BE2C (cell line): Measurements from ENCODE around the gene SBNO1.

Source experiments
- DNase-seq: peaks from one replicate; pipeline ENCODE4 v3.0.0-alpha.2; 2020
- H3K27me3 ChIP-seq: fragments of 250-450 bp; sonication (Bioruptor Pico); 2 replicates; pipeline ENCODE4 v1.5.1; 2020; ENCODE audit warnings: mild to moderate bottlenecking
- H3K36me3 ChIP-seq: fragments of 250-450 bp; sonication (Bioruptor Pico); 2 replicates; pipeline ENCODE4 v1.5.1; 2020; ENCODE audit warnings: mild to moderate bottlenecking
- H3K4me1 ChIP-seq: fragments of 250-450 bp; sonication (Bioruptor Pico); 2 replicates; pipeline ENCODE4 v1.5.1; 2020
- H3K4me3 ChIP-seq: 2 replicates; pipeline ENCODE4 v1.5.1; 2011; ENCODE audit warnings: low read depth, low read length
- H3K9me3 ChIP-seq: fragments of 250-450 bp; sonication (Bioruptor Pico); 2 replicates; pipeline ENCODE4 v1.5.1; 2020
- TF ChIP-seq, protein P1 (sequence below): IDR thresholded peaks from 2 replicates; pipeline ENCODE4 v1.5.1; 2012; ENCODE audit warnings: mild to moderate bottlenecking, low read depth, low read length

The SBNO1 gene

DNA sequence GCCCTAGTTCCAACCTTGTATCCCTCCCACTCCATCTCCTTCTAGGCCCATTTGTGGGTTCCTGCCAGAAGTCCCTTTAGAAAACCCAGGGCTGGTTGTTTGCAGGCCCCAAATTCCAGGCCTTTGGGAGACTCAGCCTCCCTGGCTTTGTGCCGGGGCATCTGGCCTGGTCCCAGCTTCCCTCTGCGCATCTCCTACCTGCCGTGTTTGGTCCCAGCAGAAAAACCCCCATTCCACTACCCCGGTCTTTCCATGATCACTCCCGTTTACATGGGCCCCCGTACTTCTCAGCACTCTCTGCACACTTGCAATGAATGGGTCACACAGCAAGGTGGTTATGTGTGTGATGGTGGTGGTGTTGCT is 34.6 kb upstream of the SBNO1 start:
- Histone ChIP-seq H3K4me1 (no peaks in the 10 kb centered on the region), H3K9me3 (no peaks in the 10 kb centered on the region), H3K4me3 (no peak overlapping the region), H3K36me3 (peaks cover 59% of the 10 kb centered on the region), H3K27me3 (no peaks in the 10 kb centered on the region)
- TF ChIP-seq, protein P1, sequence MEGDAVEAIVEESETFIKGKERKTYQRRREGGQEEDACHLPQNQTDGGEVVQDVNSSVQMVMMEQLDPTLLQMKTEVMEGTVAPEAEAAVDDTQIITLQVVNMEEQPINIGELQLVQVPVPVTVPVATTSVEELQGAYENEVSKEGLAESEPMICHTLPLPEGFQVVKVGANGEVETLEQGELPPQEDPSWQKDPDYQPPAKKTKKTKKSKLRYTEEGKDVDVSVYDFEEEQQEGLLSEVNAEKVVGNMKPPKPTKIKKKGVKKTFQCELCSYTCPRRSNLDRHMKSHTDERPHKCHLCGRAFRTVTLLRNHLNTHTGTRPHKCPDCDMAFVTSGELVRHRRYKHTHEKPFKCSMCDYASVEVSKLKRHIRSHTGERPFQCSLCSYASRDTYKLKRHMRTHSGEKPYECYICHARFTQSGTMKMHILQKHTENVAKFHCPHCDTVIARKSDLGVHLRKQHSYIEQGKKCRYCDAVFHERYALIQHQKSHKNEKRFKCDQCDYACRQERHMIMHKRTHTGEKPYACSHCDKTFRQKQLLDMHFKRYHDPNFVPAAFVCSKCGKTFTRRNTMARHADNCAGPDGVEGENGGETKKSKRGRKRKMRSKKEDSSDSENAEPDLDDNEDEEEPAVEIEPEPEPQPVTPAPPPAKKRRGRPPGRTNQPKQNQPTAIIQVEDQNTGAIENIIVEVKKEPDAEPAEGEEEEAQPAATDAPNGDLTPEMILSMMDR, result no peak
- DNase-seq, result no peak

DNA sequence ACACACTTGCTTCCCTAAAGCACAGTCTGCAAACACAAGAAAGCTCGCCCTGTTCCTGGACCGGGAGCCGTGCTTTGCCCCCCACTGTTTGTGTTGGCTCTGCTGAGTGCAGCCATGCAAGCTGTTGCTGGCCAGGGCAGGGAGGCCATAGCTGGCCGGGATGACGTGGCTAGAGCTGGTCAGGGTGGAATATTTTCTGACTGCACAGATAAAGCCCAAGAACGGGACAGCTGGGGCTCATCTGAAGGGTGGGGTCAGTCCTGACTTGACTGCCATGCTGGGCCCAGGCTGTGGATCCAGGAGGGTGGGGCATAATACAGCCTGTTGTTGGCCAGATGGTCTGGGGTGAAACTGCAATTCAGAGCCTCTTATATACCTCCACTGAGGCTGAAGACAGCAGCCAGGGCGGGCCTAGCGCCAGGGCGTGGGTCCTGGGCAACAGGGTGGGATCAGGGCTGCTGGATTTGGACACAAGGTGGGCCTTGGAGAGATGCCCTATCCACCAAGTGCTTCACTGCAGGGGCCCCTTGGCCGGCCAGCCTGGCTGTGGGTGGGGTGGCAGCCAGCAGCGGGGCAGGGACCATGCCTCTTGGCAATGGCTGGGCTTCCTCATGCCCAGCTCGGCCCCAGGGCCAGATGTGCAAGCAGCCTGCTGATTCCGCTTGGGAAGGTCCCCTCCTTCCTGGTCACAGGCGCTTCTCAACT is 34.1 kb upstream of the SBNO1 start:
- Histone ChIP-seq H3K9me3 (no peaks in the 10 kb centered on the region), H3K4me3 (no peak overlapping the region), H3K4me1 (no peaks in the 10 kb centered on the region), H3K27me3 (no peaks in the 10 kb centered on the region), H3K36me3 (peaks cover 57% of the 10 kb centered on the region)
- TF ChIP-seq, protein P1, result no peak
- DNase-seq, result no peak

DNA sequence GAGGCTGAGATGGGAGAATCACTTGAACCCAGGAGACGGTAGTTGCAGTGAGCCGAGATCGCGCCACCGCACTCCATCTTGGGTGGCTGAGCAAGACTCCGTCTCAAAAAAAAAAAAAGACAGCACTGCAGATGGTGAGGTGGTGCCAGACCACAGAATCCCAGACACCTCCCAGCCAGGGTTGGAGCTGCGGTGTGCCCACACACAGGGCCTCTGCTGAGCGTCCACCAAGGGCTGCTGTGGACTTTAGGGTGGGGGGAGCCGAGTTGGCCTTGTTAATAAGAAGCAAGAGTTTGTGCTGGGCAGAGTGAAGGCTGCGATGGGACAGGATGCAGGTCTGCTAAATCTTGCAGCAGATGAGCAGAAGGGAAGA is 33.5 kb upstream of the SBNO1 start:
- Histone ChIP-seq H3K4me1 (no peaks in the 10 kb centered on the region), H3K4me3 (no peak overlapping the region), H3K36me3 (peaks cover 57% of the 10 kb centered on the region), H3K9me3 (no peaks in the 10 kb centered on the region), H3K27me3 (no peaks in the 10 kb centered on the region)
- no peak for DNase-seq
- TF ChIP-seq, protein P1, result no peak

DNA sequence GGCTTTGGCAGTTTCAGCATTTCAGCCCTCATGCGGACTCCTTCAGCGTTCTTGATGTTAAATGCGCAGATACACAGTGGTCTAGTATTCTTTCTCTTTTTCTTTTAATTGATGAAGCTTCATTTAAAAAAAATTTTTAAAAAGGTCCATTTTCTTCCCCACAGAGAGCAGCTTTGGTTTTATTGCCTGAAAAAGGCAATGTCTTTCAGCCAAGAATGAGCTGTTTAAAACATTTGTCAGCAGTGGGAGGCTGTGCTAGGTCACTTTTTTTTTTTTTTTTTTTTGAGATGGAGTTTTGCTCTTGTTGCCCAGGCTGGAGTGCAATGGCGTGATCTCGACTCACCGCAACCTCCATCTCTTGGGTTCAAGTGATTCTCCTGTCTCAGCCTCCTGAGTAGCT is 32.8 kb upstream of the SBNO1 start:
- Histone ChIP-seq H3K4me1 (no peaks in the 10 kb centered on the region), H3K4me3 (no peak overlapping the region), H3K27me3 (no peaks in the 10 kb centered on the region), H3K9me3 (no peaks in the 10 kb centered on the region), H3K36me3 (peaks cover 57% of the 10 kb centered on the region)
- DNase-seq, result no peak
- TF ChIP-seq, protein P1, result no peak

DNA sequence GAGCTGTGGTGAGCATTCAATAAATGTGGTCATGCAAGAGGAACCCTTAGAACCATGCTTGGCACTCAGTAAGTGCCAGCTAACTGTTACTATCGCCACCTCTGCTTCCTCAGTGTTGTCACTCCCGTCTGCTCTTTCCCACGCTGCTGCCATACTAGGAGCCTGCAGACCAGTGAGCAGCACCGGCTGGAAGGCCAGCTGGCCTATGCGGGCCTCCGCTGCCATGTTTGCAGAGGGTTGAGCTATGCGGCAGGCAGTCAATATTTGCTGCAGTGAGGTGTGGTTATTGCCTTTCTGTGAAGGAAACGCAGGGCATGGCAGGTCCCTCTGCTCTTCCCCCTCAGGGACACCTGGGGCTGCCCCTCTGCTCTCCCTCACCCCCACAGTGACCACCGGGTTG is 32.3 kb upstream of the SBNO1 start:
- TF ChIP-seq, protein P1, result no peak
- Histone ChIP-seq H3K36me3 (peaks cover 57% of the 10 kb centered on the region), H3K4me1 (no peaks in the 10 kb centered on the region), H3K4me3 (no peak overlapping the region), H3K9me3 (no peaks in the 10 kb centered on the region), H3K27me3 (no peaks in the 10 kb centered on the region)
- no peak for DNase-seq

DNA sequence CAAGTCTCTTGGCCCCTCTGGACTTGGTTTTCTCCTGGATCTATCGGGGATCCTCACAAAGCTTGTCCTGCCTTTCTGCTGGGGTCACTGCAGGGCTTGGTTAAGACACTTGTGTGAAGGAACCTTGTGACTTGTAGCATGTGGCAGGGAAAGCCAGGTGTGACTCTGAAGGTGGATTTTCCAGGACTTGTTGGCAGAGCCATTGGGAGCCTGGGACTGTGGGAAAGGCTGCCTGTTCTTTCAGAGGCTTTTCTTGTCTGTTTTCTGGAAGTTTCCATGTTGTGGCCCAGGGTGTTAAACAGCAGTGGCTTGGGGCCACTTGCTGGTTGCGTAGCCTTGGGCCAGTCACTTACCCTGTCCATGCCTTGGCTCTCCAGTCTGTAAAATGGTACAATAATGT is 31.9 kb upstream of the SBNO1 start:
- no peak overlapping the region for H3K4me3 ChIP-seq

More for the DNA sequence above, 31.9 kb upstream of the SBNO1 start:
- Histone ChIP-seq H3K27me3 (no peaks in the 10 kb centered on the region), H3K36me3 (peaks cover 57% of the 10 kb centered on the region), H3K9me3 (no peaks in the 10 kb centered on the region), H3K4me1 (no peaks in the 10 kb centered on the region)
- DNase-seq, result no peak
- TF ChIP-seq, protein P1, result no peak
